NCI-H146 treated with DMSO at 0.1 percent for 48 hours (cell line): ENCODE measurements around the gene TSPAN10.

ENCODE experiments used
- DNase-seq: peaks from one replicate; lab custom pipeline; 2025; ENCODE audit not compliant: unreplicated experiment; lab: John Stamatoyannopoulos, UW

The TSPAN10 gene

DNA sequence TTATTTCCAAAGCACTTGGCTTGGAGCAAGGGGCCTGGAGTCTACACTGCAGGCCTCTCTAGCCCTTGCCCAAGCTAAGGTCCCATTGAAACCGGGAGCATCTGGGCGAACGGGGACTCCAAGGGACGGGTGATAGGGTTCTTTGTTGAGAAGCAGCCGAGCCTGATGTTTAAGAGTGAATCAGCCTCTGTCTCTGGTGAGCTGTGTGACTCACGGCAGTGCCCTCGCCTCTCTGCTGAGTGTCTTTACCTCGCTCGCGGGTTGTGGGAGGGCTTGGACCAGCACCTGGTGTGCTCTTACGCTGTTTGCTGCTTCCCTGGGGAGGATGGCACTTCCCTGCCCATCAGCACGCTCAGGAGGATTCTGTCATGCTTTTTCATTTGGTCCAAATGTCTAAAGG lies 48.1 kb downstream of the TSPAN10 start:
- DNase-seq, result no peak

- no peak for DNase-seq
Observed at GRCh38 chr17:81686614-81687013, 49.6 kb downstream of the TSPAN10 start.

DNA sequence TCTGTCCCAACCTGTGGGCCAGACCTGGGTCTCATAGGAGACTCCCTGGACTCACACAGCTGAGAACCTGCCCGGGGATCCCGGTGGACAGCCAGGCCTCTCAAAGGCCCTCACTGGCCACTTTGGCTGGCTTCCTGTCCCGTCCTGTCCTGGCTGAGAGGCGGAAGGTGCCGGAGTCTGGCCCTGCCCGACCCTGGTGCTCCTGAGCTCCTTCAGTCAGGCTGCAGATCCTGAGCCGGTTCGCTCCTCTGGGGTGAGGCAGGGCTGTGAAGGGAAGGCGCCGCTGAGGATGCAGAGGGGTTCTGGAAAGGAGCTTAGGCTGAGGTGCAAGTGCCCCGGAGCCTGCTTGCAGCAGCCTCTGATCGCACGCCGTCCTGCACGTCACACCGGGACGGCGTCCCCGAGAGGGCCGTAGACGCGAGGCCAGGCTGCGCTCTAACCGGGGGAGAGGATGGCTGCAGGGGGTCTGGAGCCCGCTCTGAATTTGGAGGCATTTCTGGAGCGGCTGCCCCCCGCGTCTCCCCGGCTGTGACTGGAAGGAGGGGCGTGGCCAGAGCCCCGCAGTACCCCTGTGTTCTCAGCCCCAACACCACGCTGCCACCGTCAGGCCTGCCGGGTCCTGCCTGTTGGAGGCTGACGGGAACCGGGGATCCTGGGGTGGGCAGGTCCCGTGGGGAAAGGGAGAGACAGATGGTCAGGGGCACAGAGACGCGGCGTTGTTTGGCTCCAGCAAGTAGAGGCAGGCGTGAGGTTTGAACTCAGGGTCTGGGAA lies 51.0 kb downstream of the TSPAN10 start:
- no peak for DNase-seq

DNA sequence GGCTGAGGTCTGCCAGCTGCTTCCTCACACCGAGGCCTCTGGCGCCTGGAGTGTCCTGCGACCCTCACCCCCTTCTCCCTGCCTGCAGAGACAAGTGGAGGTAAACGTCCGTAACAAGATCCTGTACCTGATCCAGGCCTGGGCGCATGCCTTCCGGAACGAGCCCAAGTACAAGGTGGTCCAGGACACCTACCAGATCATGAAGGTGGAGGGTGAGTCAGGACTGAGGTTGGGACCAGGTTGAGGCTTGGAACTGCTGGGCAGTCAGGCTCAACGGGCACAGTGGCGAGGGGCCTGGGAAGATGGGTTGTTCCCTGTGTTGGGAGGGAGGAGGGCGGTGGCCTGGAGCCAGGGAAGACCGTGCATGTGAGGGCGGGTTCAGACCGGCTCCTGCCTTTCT lies 51.6 kb downstream of the TSPAN10 start:
- DNase-seq, result no peak

DNA sequence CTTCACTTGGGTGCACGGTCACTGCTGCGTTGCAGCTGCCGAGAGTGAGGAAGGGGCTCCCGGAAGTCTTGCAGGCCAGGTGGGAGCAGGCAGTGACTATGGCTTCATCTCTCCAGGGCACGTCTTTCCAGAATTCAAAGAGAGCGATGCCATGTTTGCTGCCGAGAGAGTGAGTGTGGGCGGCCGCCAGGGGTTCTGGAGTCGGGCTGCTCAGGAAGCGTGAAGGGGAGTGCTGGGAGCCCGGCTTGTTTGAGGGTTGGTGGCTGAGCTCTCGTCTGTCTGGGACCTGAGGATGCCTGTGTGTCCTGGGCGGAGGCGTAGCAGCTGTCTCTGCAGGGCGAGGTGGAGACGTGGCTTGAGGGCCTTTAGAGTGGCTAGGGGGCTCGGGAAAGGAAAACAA lies 53.1 kb downstream of the TSPAN10 start:
- no peak for DNase-seq

GRCh38 chr17:81690549-81690948 lies 53.6 kb downstream of the TSPAN10 start:
- DNase-seq, result no peak

GRCh38 chr17:81691196-81691595 lies 54.2 kb downstream of the TSPAN10 start:
- DNase-seq, result no peak

DNA sequence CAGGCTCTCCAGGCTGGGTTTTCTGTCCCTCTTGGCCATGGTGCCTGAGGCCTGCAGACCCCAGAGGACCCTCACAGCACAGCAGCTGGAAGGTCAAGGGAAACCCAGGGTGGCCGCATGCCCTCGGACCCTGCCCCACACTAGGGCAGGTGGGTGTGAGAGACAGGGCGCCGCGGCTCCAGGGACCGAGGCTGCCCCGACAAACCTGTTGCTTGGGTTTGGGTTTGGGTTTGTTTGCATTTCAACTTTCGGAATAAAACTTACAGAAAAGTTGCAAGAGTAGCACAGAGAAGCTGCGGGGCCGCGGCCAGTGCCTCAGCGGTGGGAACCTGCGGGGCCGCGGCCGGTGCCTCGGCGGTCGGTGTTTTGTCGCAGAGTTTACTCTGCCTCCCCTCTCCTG lies 54.6 kb downstream of the TSPAN10 start:
- DNase-seq, result no peak

DNA sequence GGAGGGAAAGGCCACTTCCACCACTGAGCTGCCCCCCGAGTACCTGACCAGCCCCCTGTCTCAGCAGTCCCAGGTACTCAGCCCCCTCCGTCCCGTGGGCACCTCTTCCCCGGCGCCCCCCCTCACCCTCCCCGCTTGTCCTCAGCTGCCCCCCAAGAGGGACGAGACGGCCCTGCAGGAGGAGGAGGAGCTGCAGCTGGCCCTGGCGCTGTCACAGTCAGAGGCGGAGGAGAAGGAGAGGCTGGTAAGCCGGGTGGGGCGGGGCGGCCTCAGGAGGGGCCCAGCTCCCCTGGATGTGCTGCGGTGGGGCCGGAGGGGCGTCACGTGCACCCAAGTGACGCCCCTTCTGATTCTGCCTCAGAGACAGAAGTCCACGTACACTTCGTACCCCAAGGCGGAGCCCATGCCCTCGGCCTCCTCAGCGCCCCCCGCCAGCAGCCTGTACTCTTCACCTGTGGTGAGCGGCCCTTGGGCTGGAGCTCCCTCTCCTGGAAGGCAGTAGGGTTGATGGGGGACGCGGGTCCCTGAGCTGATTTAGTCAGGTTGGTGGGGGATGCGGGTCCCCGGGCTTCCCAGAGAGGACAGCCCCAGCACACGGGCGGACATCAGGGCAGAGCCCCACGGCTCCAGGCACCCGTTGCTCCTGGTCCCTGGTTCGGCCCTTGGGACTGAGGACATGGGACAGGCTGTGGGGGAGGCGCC lies 56.7 kb downstream of the TSPAN10 start:
- DNase-seq, result no peak

DNA sequence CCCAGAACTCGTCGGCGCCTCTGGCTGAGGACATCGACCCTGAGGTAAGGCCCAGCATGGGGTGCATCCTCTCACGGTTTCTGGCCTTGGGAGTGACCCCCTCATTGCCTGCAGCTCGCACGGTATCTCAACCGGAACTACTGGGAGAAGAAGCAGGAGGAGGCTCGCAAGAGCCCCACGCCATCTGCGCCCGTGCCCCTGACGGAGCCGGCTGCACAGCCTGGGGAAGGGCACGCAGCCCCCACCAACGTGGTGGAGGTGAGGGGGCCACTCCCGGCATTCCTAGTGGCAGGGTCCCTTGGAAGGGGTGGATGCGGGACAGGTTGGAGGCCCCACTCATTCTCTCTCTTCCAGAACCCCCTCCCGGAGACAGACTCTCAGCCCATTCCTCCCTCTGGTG lies 57.8 kb downstream of the TSPAN10 start:
- DNase-seq, result no peak

- no peak for DNase-seq
Observed at GRCh38 chr17:81695211-81695610, 58.2 kb downstream of the TSPAN10 start.

DNA sequence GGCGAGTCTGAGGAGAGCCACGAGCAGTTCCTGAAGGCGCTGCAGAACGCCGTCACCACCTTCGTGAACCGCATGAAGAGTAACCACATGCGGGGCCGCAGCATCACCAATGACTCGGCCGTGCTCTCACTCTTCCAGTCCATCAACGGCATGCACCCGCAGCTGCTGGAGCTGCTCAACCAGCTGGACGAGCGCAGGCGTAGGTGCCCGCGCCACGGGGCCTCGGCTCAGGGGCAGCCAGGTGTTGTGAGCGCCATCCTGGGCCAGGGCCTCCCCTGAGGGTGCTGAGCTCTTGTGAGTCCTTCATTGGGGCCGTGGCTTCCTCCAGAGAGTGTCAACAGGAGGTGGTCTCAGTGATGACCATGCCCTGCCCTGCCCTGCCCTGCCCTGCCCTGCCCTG lies 58.8 kb downstream of the TSPAN10 start:
- DNase-seq, result no peak

GRCh38 chr17:81696218-81696941 lies 59.4 kb downstream of the TSPAN10 start:
- DNase-seq, result no peak

DNA sequence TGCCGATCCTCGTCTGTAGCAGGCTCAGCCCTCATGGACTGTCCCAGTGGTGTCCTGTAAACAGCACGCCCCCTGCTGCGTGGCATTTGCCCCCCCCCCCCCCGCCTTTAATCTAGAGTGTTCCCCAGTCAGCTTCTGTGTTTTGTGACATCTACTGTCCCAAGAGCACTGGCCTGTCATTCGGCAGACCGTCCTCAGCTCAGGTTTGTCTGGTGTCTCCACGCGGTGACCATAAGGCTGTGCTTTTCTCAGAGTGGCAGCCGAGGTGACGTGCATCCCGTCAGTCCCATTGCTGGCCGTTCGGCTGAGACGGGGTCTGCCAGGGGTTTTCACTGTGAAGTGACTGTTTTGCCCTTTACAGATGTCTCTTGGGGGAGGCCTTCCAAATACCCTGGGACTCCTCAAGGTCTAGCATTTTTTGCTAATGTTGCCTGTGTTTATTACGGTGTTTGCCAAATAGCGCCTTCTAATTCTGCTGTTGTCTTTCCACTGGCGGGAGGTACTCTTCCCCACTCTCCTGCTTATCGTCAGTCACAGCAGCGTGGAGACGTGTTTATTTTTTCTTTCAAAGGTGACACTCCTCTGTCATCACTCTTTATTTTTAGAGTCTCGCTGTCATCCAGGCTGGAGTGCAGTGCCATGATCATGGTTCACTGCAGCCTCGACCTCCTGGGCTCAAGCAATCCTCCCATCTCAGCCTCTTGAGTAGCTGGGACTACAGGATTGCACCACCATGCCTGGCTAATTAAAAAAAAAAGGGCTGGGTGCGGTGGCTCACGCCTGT lies 60.5 kb downstream of the TSPAN10 start:
- no peak for DNase-seq
